Prostate gland (tissue), 2 donors: ENCODE results near the gene PEX13. TPM values are rescaled to one million over a fixed set of nuclear protein-coding genes. Genes with fewer than 3 reads are reported as not detected.
"Not testable (repeated sequence)": the region's sequence is repeated elsewhere in the genome, so short reads cannot be mapped to it uniquely, and the experiment has no call there.

Experiments
- DNase-seq: peaks from one replicate; pipeline ENCODE4 v3.0.0-alpha.2; 2019; ENCODE audit warnings: low spot score
- H3K27ac ChIP-seq, 2 donors: fragments of 200-600 bp; sonication (generic); 2 replicates each; pipeline ENCODE4 v1.5.1; 2017 to 2019
- H3K27me3 ChIP-seq: fragments of 200-600 bp; sonication (generic); replicated peaks from 2 replicates; pipeline ENCODE4 v1.5.1; 2019; ENCODE audit not compliant: insufficient read depth
- H3K36me3 ChIP-seq, 2 donors: fragments of 200-600 bp; sonication (generic); 1 replicate in 1 of 2; 2 replicates in 1 of 2; pipeline versions ENCODE4 v1.5.1 to v1.8.1; 2017 to 2019
- H3K4me1 ChIP-seq: fragments of 200-600 bp; sonication (generic); replicated peaks from 2 replicates; pipeline ENCODE4 v1.5.1; 2019
- H3K4me3 ChIP-seq, 2 donors: fragments of 200-600 bp; sonication (generic); 2 replicates each; pipeline ENCODE4 v1.5.1; 2017 to 2019
- H3K9me3 ChIP-seq: fragments of 200-600 bp; sonication (generic); 2 replicates; pipeline ENCODE4 v1.5.1; 2017
- POLR2A ChIP-seq: fragments of 450-650 bp; IDR thresholded peaks from one replicate; pipeline ENCODE4 v1.6.1; 2016; ENCODE audit warnings: antibody characterized with exemption, mild to moderate bottlenecking
- POLR2AphosphoS5 ChIP-seq: sonication (generic); formaldehyde crosslinking; IDR thresholded peaks from one replicate; pipeline ENCODE4 v1.6.1; 2017; ENCODE audit warnings: antibody characterized with exemption
- WGBS: methylation state at CpG from one replicate; pipeline ENCODE4 v1.1.5; 2018; 5-methylcytosine and 5-hydroxymethylcytosine counted together
- intact Hi-C: fragments of 100-400 bp; cut with DNase I; formaldehyde crosslinking; loops from one replicate; pipeline ENCODE4 v1.14.2; 2022
- total RNA-seq, 2 donors: library from RNA; depleted of rRNA; stranded (reverse); fragments of >200 nt; gene quantifications; one replicate each; pipeline ENCODE4 v1.1.0, GENCODE V29; 2016
- TF ChIP-seq, protein P1 (sequence below), 4 experiments: fragments of 200-600 bp in 2 of 4; fragments of 450-650 bp in 2 of 4; sonication (generic) in 2 of 4; IDR thresholded peaks; 1 replicate in 3 of 4; 2 replicates in 1 of 4; pipeline ENCODE4 v1.5.1; 2016 to 2019; ENCODE audit warnings: antibody characterized with exemption in 4 of 4, mild to moderate bottlenecking in 2 of 4, moderate library complexity in 2 of 4

Gene PEX13
- total RNA-seq, 2 donors from 2014 or later = 31.7 to 63.8 TPM

DNA sequence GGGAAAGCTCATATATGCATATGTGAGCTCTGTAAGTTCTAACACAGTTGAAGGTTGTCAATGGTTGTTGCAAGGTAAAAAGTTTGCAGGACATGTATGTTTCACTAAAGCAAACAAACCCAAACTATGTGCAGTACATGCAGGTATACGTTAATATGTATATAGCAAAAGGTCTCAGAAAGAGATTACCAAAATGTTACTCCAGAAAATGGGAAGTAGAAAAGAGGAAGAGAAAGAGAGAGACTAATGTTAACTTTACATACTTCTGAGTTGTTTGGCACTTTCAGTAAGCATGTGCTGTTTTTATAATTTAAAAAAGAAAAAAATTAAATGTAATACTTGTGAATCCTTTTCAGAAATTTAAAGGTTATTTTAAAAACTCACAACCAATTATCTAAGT is 32.8 kb upstream of the PEX13 start:
- no peaks in the 10 kb centered on the region for H3K4me1 ChIP-seq
- no peaks in the 10 kb centered on the region for H3K9me3 ChIP-seq
- H3K27ac ChIP-seq = no peak overlapping the region
- no peaks in the 10 kb centered on the region for H3K36me3 ChIP-seq
- no peak overlapping the region for H3K4me3 ChIP-seq
- intact Hi-C loops = no loop called here
- TF ChIP-seq, protein P1, sequence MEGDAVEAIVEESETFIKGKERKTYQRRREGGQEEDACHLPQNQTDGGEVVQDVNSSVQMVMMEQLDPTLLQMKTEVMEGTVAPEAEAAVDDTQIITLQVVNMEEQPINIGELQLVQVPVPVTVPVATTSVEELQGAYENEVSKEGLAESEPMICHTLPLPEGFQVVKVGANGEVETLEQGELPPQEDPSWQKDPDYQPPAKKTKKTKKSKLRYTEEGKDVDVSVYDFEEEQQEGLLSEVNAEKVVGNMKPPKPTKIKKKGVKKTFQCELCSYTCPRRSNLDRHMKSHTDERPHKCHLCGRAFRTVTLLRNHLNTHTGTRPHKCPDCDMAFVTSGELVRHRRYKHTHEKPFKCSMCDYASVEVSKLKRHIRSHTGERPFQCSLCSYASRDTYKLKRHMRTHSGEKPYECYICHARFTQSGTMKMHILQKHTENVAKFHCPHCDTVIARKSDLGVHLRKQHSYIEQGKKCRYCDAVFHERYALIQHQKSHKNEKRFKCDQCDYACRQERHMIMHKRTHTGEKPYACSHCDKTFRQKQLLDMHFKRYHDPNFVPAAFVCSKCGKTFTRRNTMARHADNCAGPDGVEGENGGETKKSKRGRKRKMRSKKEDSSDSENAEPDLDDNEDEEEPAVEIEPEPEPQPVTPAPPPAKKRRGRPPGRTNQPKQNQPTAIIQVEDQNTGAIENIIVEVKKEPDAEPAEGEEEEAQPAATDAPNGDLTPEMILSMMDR (IDR thresholded peaks at IDR 0.05) = no peak
- TF ChIP-seq POLR2AphosphoS5 = no peak
- TF ChIP-seq POLR2A = no peak
- DNase-seq = no peak
- WGBS = 83% methylated on average over 1 of the region's 1 CpG
- H3K27me3 ChIP-seq = no peaks in the 10 kb centered on the region

DNA sequence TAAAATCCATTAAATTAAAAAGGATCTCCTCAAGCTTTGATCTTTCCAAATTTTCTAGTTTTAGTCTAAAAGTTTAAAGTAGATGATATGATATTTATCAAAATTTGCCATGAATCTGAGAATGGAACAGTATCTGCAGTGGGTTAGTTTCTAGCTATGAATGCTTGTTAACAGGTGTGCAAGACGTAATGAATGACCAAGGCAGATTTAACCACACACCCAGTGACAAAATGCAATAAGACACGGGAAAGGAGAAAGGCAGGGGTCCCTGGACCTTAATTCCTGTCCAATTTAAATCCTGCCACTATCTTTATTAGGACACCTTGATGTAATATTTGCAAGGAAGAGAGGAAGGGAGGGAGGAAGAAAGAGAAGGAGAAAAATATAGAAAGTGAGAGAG is 30.5 kb upstream of the PEX13 start:
- intact Hi-C loops = no loop called here
- Histone ChIP-seq H3K4me1 (no peaks in the 10 kb centered on the region), H3K27me3 (no peaks in the 10 kb centered on the region), H3K4me3 (no peak overlapping the region), H3K36me3 (no peaks in the 10 kb centered on the region), H3K9me3 (no peaks in the 10 kb centered on the region), H3K27ac (no peak overlapping the region)
- TF ChIP-seq POLR2AphosphoS5 (no peak), POLR2A (no peak)
- TF ChIP-seq, protein P1 (IDR thresholded peaks at IDR 0.05) = no peak
- DNase-seq = no peak
- 82% methylated on average over 2 of the region's 2 CpGs for whole genome bisulfite sequencing

DNA sequence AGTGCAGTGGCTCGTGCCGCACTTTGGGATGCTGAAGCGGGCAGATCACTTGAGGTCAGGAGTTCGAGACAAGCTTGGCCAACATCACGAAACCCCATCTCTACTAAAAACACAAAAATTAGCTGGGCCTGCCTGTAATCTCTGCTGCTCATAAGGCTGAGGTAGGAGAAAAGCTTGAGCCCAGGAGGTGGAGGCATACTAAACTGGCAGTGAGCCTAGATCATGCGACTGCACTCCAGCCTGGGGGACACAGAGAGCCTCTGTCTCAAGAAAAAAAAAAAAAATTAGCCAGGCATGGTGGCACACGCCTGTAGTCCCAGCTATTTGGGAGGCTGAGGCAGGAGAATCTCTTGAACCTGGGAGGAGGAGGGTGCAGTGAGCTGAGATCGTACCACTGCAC is 29.9 kb upstream of the PEX13 start:
- H3K4me3 ChIP-seq, H3K27ac ChIP-seq, H3K36me3 ChIP-seq, intact Hi-C loops, H3K9me3 ChIP-seq, H3K27me3 ChIP-seq, H3K4me1 ChIP-seq, DNase-seq: not testable (repeated sequence)
- 94% methylated on average over 8 of the region's 8 CpGs for WGBS

DNA sequence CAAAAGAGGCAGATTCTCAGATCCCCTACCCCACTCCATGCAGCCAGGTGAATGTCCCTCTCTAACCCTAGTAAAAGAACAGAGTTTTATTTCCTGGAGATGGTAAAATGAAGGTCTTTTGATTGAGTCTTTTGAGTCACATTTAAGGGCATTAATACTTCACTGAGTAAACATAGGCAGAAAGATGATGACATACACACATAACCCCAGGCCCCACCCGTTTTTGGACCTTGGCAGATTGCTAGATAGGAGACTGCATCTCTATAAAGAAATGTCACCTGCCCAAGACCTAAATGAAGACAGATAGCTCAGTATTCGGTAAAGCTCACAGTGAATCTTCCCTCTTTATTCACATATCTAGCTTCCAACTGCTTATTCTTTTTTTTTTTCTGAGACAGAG is 28.3 kb upstream of the PEX13 start:
- Histone ChIP-seq H3K36me3 (no peaks in the 10 kb centered on the region), H3K27ac (no peak overlapping the region), H3K27me3 (no peaks in the 10 kb centered on the region), H3K4me3 (no peak overlapping the region), H3K9me3 (no peaks in the 10 kb centered on the region), H3K4me1 (no peaks in the 10 kb centered on the region)
- DNase-seq = no peak
- no peak for TF ChIP-seq POLR2AphosphoS5
- TF ChIP-seq POLR2A = no peak
- TF ChIP-seq, protein P1 (IDR thresholded peaks at IDR 0.05) = no peak
- intact Hi-C loops = no loop called here
- WGBS = 66% methylated on average over 2 of the region's 2 CpGs

DNA sequence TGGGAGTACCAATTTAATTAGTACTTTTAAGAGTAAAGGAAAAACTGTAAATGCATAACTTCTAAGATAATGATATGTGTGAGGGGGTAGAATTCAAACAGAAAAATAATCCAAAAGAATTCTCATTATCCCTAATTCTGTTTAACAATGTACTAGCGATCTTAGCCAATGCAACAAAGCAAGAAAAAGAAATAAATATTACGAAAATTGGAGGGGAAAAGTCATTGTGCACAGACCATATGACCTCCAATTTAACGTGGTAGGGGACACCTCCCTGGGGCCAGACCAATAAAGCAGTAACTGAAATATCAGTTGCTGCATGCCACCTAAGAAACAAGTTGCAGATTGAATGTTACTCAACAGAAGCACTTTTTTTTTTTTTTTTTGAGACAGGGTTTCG is 25.9 kb upstream of the PEX13 start:
- WGBS = 89% methylated on average over 4 of the region's 4 CpGs
- intact Hi-C loops = no loop called here
- H3K36me3 ChIP-seq = no peaks in the 10 kb centered on the region
- TF ChIP-seq POLR2AphosphoS5 = no peak
- TF ChIP-seq, protein P1 (IDR thresholded peaks at IDR 0.05) = no peak
- TF ChIP-seq POLR2A = no peak
- no peaks in the 10 kb centered on the region for H3K4me1 ChIP-seq
- H3K27me3 ChIP-seq = no peaks in the 10 kb centered on the region
- H3K9me3 ChIP-seq = no peaks in the 10 kb centered on the region
- DNase-seq = no peak
- no peak overlapping the region for H3K27ac ChIP-seq
- H3K4me3 ChIP-seq = no peak overlapping the region
